Gastrocnemius medialis (tissue), 4 donors: ENCODE measurements around the gene LCORL. TPM values are rescaled to one million over a fixed set of nuclear protein-coding genes. Genes with fewer than 3 reads are reported as not detected.

Source experiments
- ATAC-seq, 2 donors: fragments of 150-250 bp; one replicate each; pipeline ENCODE4 v1.9.1; 2016
- DNase-seq, 2 donors: peaks; one replicate each; pipeline ENCODE4 v3.0.0-alpha.2; 2019
- H3K27ac ChIP-seq, 4 donors: fragments of 200-600 bp; sonication (generic); 1 replicate in 1 of 4; 2 replicates in 3 of 4; pipeline ENCODE4 v1.5.1; 2016 to 2018; ENCODE audit warnings: mild to moderate bottlenecking in 2 of 4, moderate library complexity in 1 of 4
- H3K27me3 ChIP-seq, 3 donors: fragments of 200-600 bp; sonication (generic) in 2 of 3; 1 replicate in 1 of 3; 2 replicates in 2 of 3; pipeline versions ENCODE4 v1.5.1 to v1.6.0; 2016 to 2019; ENCODE audit warnings: mild to moderate bottlenecking in 1 of 3, moderate library complexity in 1 of 3
- H3K36me3 ChIP-seq, 2 donors: fragments of 200-600 bp; sonication (generic) in 1 of 2; one replicate each; pipeline ENCODE4 v1.5.1; 2017 to 2018
- H3K4me1 ChIP-seq, 2 donors: fragments of 200-600 bp; sonication (generic) in 1 of 2; one replicate each; pipeline ENCODE4 v1.5.1; 2016 to 2017; ENCODE audit warnings: mild to moderate bottlenecking in 2 of 2
- H3K4me3 ChIP-seq, 4 donors: fragments of 200-600 bp; sonication (generic) in 3 of 4; 1 replicate in 1 of 4; 2 replicates in 3 of 4; pipeline ENCODE4 v1.5.1; 2016 to 2019; ENCODE audit warnings: mild to moderate bottlenecking in 2 of 4
- H3K9me3 ChIP-seq, 3 donors: fragments of 200-600 bp; sonication (generic) in 2 of 3; 1 replicate in 1 of 3; 2 replicates in 2 of 3; pipeline ENCODE4 v1.5.1; 2016 to 2019
- CTCF ChIP-seq, 5 experiments: fragments of 450-650 bp in 3 of 5; fragments of 200-600 bp in 2 of 5; sonication (generic) in 2 of 5; IDR thresholded peaks in 4 of 5; conservative IDR thresholded peaks in 1 of 5; 1 replicate in 4 of 5; 2 replicates in 1 of 5; pipeline ENCODE4 v1.5.1; 2016 to 2019; ENCODE audit warnings: antibody characterized with exemption in 5 of 5, mild to moderate bottlenecking in 3 of 5, moderate library complexity in 3 of 5
- POLR2A ChIP-seq, 2 donors: fragments of 450-650 bp; IDR thresholded peaks; one replicate each; pipeline ENCODE4 v1.6.1; 2017; ENCODE audit warnings: antibody characterized with exemption in 2 of 2, mild to moderate bottlenecking in 2 of 2, moderate library complexity in 2 of 2
- in situ Hi-C, 4 donors: fragments of 200-750 bp; cut with MboI; loops; one replicate each; pipeline versions ENCODE4 v1.15.0 to v1.8.0; 2017; ENCODE audit warnings: low sequenced_read_pairs in 4 of 4
- intact Hi-C: fragments of 100-400 bp; cut with DNase I; formaldehyde crosslinking; loops from one replicate; pipeline ENCODE4 v1.15.1; 2023; ENCODE audit warnings: low total_unique reads
- total RNA-seq, 4 donors: library from RNA; depleted of rRNA; stranded (reverse); fragments of >200 nt; gene quantifications; one replicate each; pipeline versions ENCODE4 v1.1.0 to v1.2.3, GENCODE V29; 2016

Gene LCORL
- total RNA-seq, 4 donors from 2014 or later: 12.8 to 34.7 (median 26.1) TPM

- TF ChIP-seq CTCF (IDR thresholded peaks at IDR 0.05 in 4 of 5, conservative IDR thresholded peaks at IDR 0.05 in 1 of 5) (no peak), POLR2A (IDR thresholded peaks at IDR 0.05) (no peak)
- intact Hi-C loops: no loop called here
- DNase-seq (no peak), ATAC-seq (no peak)
- Histone ChIP-seq H3K27ac (no peak overlapping the region), H3K36me3 (no peaks in the 10 kb centered on the region), H3K27me3 (no peaks in the 10 kb centered on the region), H3K4me3 (no peak overlapping the region), H3K4me1 (no peaks in the 10 kb centered on the region), H3K9me3 (no peaks in the 10 kb centered on the region)
- in situ Hi-C loops: no loop called here
These were observed 100.1 kb downstream of the LCORL start for GRCh38 chr4:17921451-17921850.

- no peak for TF ChIP-seq CTCF (IDR thresholded peaks at IDR 0.05 in 4 of 5, conservative IDR thresholded peaks at IDR 0.05 in 1 of 5)
- no peak for TF ChIP-seq POLR2A (IDR thresholded peaks at IDR 0.05)
- no peaks in the 10 kb centered on the region for H3K36me3 ChIP-seq
- intact Hi-C loops: no loop called here
- H3K9me3 ChIP-seq: no peaks in the 10 kb centered on the region
- no peaks in the 10 kb centered on the region for H3K27me3 ChIP-seq
- no peaks in the 10 kb centered on the region for H3K4me1 ChIP-seq
- DNase-seq (no peak), ATAC-seq (no peak)
- in situ Hi-C loops: no loop called here
- no peak overlapping the region for H3K4me3 ChIP-seq
- no peak overlapping the region for H3K27ac ChIP-seq
These were observed 100.9 kb downstream of the LCORL start for GRCh38 chr4:17920681-17921080.

GRCh38 chr4:17915439-17915838, 106.1 kb downstream of the LCORL start:
- Histone ChIP-seq H3K4me3 (no peak overlapping the region), H3K4me1 (no peaks in the 10 kb centered on the region), H3K27ac (no peak overlapping the region), H3K9me3 (no peaks in the 10 kb centered on the region), H3K27me3 (no peaks in the 10 kb centered on the region), H3K36me3 (no peaks in the 10 kb centered on the region)
- no peak for DNase-seq
- ATAC-seq: no peak
- in situ Hi-C loops: no loop called here
- TF ChIP-seq CTCF (IDR thresholded peaks at IDR 0.05 in 4 of 5, conservative IDR thresholded peaks at IDR 0.05 in 1 of 5) (no peak), POLR2A (IDR thresholded peaks at IDR 0.05) (no peak)
- intact Hi-C loops: no loop called here

GRCh38 chr4:17912011-17912410, 109.5 kb downstream of the LCORL start:
- no peaks in the 10 kb centered on the region for H3K9me3 ChIP-seq
- in situ Hi-C loops (no loop called here), intact Hi-C loops (no loop called here)
- H3K4me1 ChIP-seq: no peaks in the 10 kb centered on the region
- no peak overlapping the region for H3K4me3 ChIP-seq
- DNase-seq: no peak
- H3K36me3 ChIP-seq: no peaks in the 10 kb centered on the region
- H3K27me3 ChIP-seq: no peaks in the 10 kb centered on the region
- ATAC-seq: no peak
- no peak overlapping the region for H3K27ac ChIP-seq
- TF ChIP-seq POLR2A (IDR thresholded peaks at IDR 0.05): no peak
- TF ChIP-seq CTCF (IDR thresholded peaks at IDR 0.05 in 4 of 5, conservative IDR thresholded peaks at IDR 0.05 in 1 of 5): no peak

GRCh38 chr4:17911608-17912007, 109.9 kb downstream of the LCORL start:
- no peak overlapping the region for H3K4me3 ChIP-seq
- intact Hi-C loops (no loop called here), in situ Hi-C loops (no loop called here)
- DNase-seq (no peak), ATAC-seq (no peak)
- TF ChIP-seq CTCF (IDR thresholded peaks at IDR 0.05 in 4 of 5, conservative IDR thresholded peaks at IDR 0.05 in 1 of 5) (no peak), POLR2A (IDR thresholded peaks at IDR 0.05) (no peak)
- H3K4me1 ChIP-seq: no peaks in the 10 kb centered on the region
- H3K36me3 ChIP-seq: no peaks in the 10 kb centered on the region
- no peaks in the 10 kb centered on the region for H3K27me3 ChIP-seq
- H3K27ac ChIP-seq: no peak overlapping the region
- H3K9me3 ChIP-seq: no peaks in the 10 kb centered on the region
